ENCODE measurements around the gene LAMP1. TPM values are rescaled to one million over a fixed set of nuclear protein-coding genes. Genes with fewer than 3 reads are reported as not detected.
"Not testable (repeated sequence)": the region's sequence is repeated elsewhere in the genome, so short reads cannot be mapped to it uniquely, and the experiment has no call there.

Gene LAMP1
- total RNA-seq, 1 donor: 216 TPM

GRCh38 chr13:113371061-113371460 lies 74.0 kb downstream of the LAMP1 start:
- H3K4me1 ChIP-seq (ENCODE audit: insufficient read depth, low read length): no peaks in the 10 kb centered on the region
- DNase-seq (ENCODE audit: insufficient read length, low spot score, missing footprints): no peak
- no peak overlapping the region for H3K4me2 ChIP-seq (ENCODE audit: insufficient read depth, low read length)
- H3K9me3 ChIP-seq (ENCODE audit: low read depth, low read length): no peaks in the 10 kb centered on the region
- no peaks in the 10 kb centered on the region for H4K20me1 ChIP-seq (ENCODE audit: insufficient read depth, low read length)
- H3K79me2 ChIP-seq (ENCODE audit: insufficient read depth, low read length): no peaks in the 10 kb centered on the region
- no peak overlapping the region for H3K4me3 ChIP-seq (ENCODE audit: insufficient read depth, low read length)
- no peaks in the 10 kb centered on the region for H3K27me3 ChIP-seq (ENCODE audit: insufficient read depth, low read length)
- no peak overlapping the region for H3K27ac ChIP-seq (ENCODE audit: low read depth, low read length)
- H3K36me3 ChIP-seq (ENCODE audit: insufficient read depth, low read length): no peaks in the 10 kb centered on the region
- no peak overlapping the region for H2AFZ ChIP-seq (ENCODE audit: low read length)
- no peak for TF ChIP-seq CTCF (IDR thresholded peaks at IDR 0.05; ENCODE audit: extremely low read depth, low read depth, low read length)

GRCh38 chr13:113371701-113372100 lies 74.7 kb downstream of the LAMP1 start:
- H3K27me3 ChIP-seq (ENCODE audit: insufficient read depth, low read length); H2AFZ ChIP-seq (ENCODE audit: low read length); H3K4me3 ChIP-seq (ENCODE audit: insufficient read depth, low read length); H3K4me1 ChIP-seq (ENCODE audit: insufficient read depth, low read length); H4K20me1 ChIP-seq (ENCODE audit: insufficient read depth, low read length); DNase-seq (ENCODE audit: insufficient read length, low spot score, missing footprints); H3K27ac ChIP-seq (ENCODE audit: low read depth, low read length); H3K4me2 ChIP-seq (ENCODE audit: insufficient read depth, low read length); H3K9me3 ChIP-seq (ENCODE audit: low read depth, low read length); H3K36me3 ChIP-seq (ENCODE audit: insufficient read depth, low read length); H3K79me2 ChIP-seq (ENCODE audit: insufficient read depth, low read length): not testable (repeated sequence)

Small RNA genes lying within 50 kb of the gene (small RNA-seq; reads per million reads assigned to genes)
- gene MIR8075: not detected

Other genes starting within 250 kb of the LAMP1 start
- gene F7, start 191.4 kb upstream of the LAMP1 start, total RNA-seq: under 0.01 TPM in 1 of 2 replicates, not detected in the other
- 0.29 TPM in 1 of 2 replicates, not detected in the other for gene F10, start 174.4 kb upstream of the LAMP1 start, total RNA-seq
- gene PROZ, start 138.6 kb upstream of the LAMP1 start, total RNA-seq: not detected in 2 replicates
- gene PCID2, start 88.6 kb upstream of the LAMP1 start, total RNA-seq: 48.5 and 55.4 TPM in 2 replicates
- 128 TPM in 2 replicates for gene CUL4A, start 87.6 kb upstream of the LAMP1 start, total RNA-seq
- 0.29 and 0.36 TPM in 2 replicates for gene GRTP1, start 66.9 kb downstream of the LAMP1 start, total RNA-seq
- gene ADPRHL1, start 156.2 kb downstream of the LAMP1 start, total RNA-seq: 3.8 and 5.1 TPM in 2 replicates
- gene DCUN1D2, start 193.5 kb downstream of the LAMP1 start, total RNA-seq: 12.1 and 14.8 TPM in 2 replicates

All from osteoblast (primary cell).